ENCODE measurements around the gene PDZD7. TPM values are rescaled to one million over a fixed set of nuclear protein-coding genes. Genes with fewer than 3 reads are reported as not detected.
A peak's percentile ranks its signal among the peaks of the same experiment; 100 is the strongest.

Gene PDZD7
- total RNA-seq, 1 donor from 2014 or later = not detected

DNA sequence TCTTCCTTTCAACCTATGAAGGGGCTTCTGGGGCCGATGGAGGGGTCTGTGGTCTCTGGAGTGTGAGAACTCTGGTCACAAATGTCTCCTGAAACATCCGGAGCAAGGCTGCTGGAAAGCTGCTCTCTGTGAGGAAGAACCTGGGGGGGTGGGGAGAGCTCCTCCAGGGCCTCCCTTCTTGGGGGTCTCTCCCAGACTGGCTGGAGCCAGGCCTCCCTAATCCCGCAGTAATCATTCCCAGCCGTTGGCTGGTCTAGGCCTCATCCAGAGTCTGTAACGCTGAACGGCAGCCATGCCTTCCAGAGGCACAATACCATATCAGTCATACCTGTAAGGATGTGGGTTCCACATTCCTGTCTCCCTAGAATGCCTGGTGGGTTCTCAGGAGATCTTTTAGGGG, 35.7 kb downstream of the PDZD7 start:
- Histone ChIP-seq H3K4me2 (no peak overlapping the region), H3K36me3 (no peaks in the 10 kb centered on the region), H3F3A (ENCODE audit: low read depth) (peaks cover 57% of the 10 kb centered on the region), H2AFZ (replicated peaks) (no peak overlapping the region), H4K20me1 (ENCODE audit: low read depth) (no peaks in the 10 kb centered on the region), H3K27me3 (no peaks in the 10 kb centered on the region), H3K27ac (no peak overlapping the region), H3K4me1 (peaks cover 5% of the 10 kb centered on the region), H3K4me3 (no peak overlapping the region), H3K9ac (no peak overlapping the region), H3K79me2 (ENCODE audit: low read depth) (peaks cover 14% of the 10 kb centered on the region), H3K9me3 (ENCODE audit: low read depth) (no peaks in the 10 kb centered on the region)
- Mint-ChIP-seq H3K27me3 (ENCODE audit: insufficient read depth, low read depth) (peaks cover 6% of the 10 kb centered on the region), H3K36me3 (peaks cover 10% of the 10 kb centered on the region), H3K4me1 (peaks cover 4% of the 10 kb centered on the region), H3K9me3 (no peaks in the 10 kb centered on the region), H3K4me3 (peak overlapping the region; percentile 81), H3K27ac (no peak overlapping the region)
- TF ChIP-seq, protein P1, sequence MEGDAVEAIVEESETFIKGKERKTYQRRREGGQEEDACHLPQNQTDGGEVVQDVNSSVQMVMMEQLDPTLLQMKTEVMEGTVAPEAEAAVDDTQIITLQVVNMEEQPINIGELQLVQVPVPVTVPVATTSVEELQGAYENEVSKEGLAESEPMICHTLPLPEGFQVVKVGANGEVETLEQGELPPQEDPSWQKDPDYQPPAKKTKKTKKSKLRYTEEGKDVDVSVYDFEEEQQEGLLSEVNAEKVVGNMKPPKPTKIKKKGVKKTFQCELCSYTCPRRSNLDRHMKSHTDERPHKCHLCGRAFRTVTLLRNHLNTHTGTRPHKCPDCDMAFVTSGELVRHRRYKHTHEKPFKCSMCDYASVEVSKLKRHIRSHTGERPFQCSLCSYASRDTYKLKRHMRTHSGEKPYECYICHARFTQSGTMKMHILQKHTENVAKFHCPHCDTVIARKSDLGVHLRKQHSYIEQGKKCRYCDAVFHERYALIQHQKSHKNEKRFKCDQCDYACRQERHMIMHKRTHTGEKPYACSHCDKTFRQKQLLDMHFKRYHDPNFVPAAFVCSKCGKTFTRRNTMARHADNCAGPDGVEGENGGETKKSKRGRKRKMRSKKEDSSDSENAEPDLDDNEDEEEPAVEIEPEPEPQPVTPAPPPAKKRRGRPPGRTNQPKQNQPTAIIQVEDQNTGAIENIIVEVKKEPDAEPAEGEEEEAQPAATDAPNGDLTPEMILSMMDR (IDR thresholded peaks at IDR 0.05) = no peak
- TF ChIP-seq EZH2 (IDR thresholded peaks at IDR 0.05) (no peak), EZH2phosphoT487 (IDR thresholded peaks at IDR 0.05) (no peak)
- DNase-seq (ENCODE audit: low spot score) = no peak

DNA sequence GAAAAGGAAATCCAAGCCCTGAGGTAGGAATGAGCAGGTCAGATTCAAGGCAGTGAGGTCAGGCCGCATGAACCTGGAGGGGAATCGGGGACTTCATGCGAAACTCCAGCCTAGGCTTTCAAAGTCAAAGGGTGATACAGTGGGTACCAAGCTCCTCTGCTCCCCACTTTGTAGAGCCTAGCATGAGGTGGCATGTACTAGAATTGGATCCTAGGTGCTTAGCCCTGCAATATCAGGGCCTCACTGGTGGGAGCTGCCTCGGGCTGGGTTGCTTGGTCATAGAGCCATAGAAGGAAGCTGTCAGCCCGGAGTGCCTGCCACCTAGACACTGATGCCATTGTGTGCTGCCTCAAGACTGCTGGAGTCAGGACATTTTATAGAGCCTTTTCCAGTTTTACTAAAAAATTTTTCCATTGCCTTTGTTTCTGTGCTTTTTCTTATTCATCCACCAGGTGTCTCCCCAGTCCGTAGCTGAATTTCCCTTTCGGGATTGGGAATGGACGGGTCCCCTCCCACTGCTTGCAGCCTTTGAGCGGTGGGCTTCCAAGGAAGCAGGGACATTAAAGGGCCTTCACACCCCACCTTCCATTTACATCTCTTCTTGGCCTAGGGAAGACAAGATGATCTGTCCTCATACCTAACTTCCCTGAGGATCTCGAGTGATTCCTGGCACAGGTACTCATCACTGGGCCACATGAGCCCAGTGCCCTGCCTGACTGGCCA, 36.8 kb downstream of the PDZD7 start:
- no peaks in the 10 kb centered on the region for H3K27me3 ChIP-seq
- peaks cover 6% of the 10 kb centered on the region for H4K20me1 ChIP-seq (ENCODE audit: low read depth)
- H3K4me2 ChIP-seq = no peak overlapping the region
- H3K4me1 ChIP-seq = peaks cover 5% of the 10 kb centered on the region
- Mint-ChIP-seq H3K27me3 (ENCODE audit: insufficient read depth, low read depth) (peaks cover 4% of the 10 kb centered on the region), H3K9me3 (no peaks in the 10 kb centered on the region), H3K4me1 (peaks cover 4% of the 10 kb centered on the region), H3K27ac (no peak overlapping the region), H3K4me3 (peak overlapping the region; percentile 27), H3K36me3 (peaks cover 10% of the 10 kb centered on the region)
- H3K36me3 ChIP-seq = no peaks in the 10 kb centered on the region
- peak; percentile 65 for DNase-seq (ENCODE audit: low spot score)
- peaks cover 20% of the 10 kb centered on the region for H3K79me2 ChIP-seq (ENCODE audit: low read depth)
- H3K27ac ChIP-seq = no peak overlapping the region
- H3K9me3 ChIP-seq (ENCODE audit: low read depth) = no peaks in the 10 kb centered on the region
- H3F3A ChIP-seq (ENCODE audit: low read depth) = peaks cover 57% of the 10 kb centered on the region
- H2AFZ ChIP-seq (replicated peaks) = no peak overlapping the region
- no peak for TF ChIP-seq EZH2 (IDR thresholded peaks at IDR 0.05)
- TF ChIP-seq, protein P1 (IDR thresholded peaks at IDR 0.05) = peak; percentile 72
- no peak overlapping the region for H3K9ac ChIP-seq
- no peak overlapping the region for H3K4me3 ChIP-seq

DNA sequence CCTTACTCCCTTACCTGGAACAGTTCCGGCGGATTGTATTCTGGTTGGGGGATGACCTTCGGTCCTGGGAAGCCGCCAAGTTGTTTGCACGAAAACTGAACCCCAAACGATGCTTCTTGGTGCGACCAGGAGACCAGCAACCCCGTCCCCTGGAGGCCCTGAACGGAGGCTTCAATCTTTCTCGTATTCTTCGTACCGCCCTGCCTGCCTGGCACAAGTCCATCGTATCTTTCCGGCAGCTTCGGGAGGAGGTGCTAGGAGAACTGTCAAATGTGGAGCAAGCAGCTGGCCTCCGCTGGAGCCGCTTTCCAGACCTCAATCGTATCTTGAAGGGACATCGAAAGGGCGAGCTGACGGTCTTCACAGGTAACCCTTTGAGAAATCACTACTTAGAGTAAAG, 41.8 kb downstream of the PDZD7 start:
- peaks cover 13% of the 10 kb centered on the region for H3K36me3 Mint-ChIP-seq
- H3K79me2 ChIP-seq (ENCODE audit: low read depth) = peaks cover 51% of the 10 kb centered on the region

More for the DNA sequence above, 41.8 kb downstream of the PDZD7 start:
- H3K9me3 ChIP-seq (ENCODE audit: low read depth) = no peaks in the 10 kb centered on the region
- H4K20me1 ChIP-seq (ENCODE audit: low read depth) = peaks cover 16% of the 10 kb centered on the region
- Mint-ChIP-seq H3K4me3 (peak overlapping the region; percentile 43), H3K4me1 (peaks cover 14% of the 10 kb centered on the region), H3K27me3 (ENCODE audit: insufficient read depth, low read depth) (peaks cover 7% of the 10 kb centered on the region), H3K27ac (no peak overlapping the region), H3K9me3 (no peaks in the 10 kb centered on the region)
- no peak overlapping the region for H3K27ac ChIP-seq
- no peak overlapping the region for H2AFZ ChIP-seq (replicated peaks)
- H3K27me3 ChIP-seq = no peaks in the 10 kb centered on the region
- H3K4me2 ChIP-seq = no peak overlapping the region
- H3K9ac ChIP-seq = no peak overlapping the region
- no peaks in the 10 kb centered on the region for H3K36me3 ChIP-seq
- no peak overlapping the region for H3K4me3 ChIP-seq
- H3F3A ChIP-seq (ENCODE audit: low read depth) = peaks cover 14% of the 10 kb centered on the region
- peaks cover 14% of the 10 kb centered on the region for H3K4me1 ChIP-seq
- no peak for DNase-seq (ENCODE audit: low spot score)
- TF ChIP-seq, protein P1 (IDR thresholded peaks at IDR 0.05) = no peak
- TF ChIP-seq EZH2phosphoT487 (IDR thresholded peaks at IDR 0.05) (no peak), EZH2 (IDR thresholded peaks at IDR 0.05) (no peak)
